OCI-LY7 (cell line): ENCODE results near the gene MAP3K1. TPM values are rescaled to one million over a fixed set of nuclear protein-coding genes. Genes with fewer than 3 reads are reported as not detected.

Source experiments
- BruUV-seq: library from RNA; stranded (reverse); fragments of 400-500 nt; replicated peaks from 2 replicates; lab custom pipeline; 2021; lab: Mats Ljungman, UMichigan
- CTCF ChIA-PET: fragments of 300-600 bp; sonication (Branson Sonifier 250); formaldehyde crosslinking; loops from one replicate; lab custom pipeline; 2022; ENCODE audit warnings: antibody characterized with exemption; ENCODE audit not compliant: unreplicated experiment; lab: Charles Lee
- POLR2A ChIA-PET: fragments of 300-600 bp; sonication (Branson Sonifier 250); formaldehyde crosslinking; loops from one replicate; lab custom pipeline; 2022; ENCODE audit warnings: antibody characterized with exemption; lab: Charles Lee
- DNase-seq: peaks from one replicate; pipeline ENCODE4 v3.0.0-alpha.2; 2015; ENCODE audit warnings: low spot score
- H2AFZ ChIP-seq: fragments of 200-600 bp; sonication (generic), shearing (Covaris generic); 2 replicates; pipeline ENCODE4 v1.6.1; 2014; ENCODE audit warnings: mild to moderate bottlenecking, antibody characterized with exemption, low read length, moderate library complexity
- H3K27ac ChIP-seq: fragments of 200-600 bp; sonication (generic); 2 replicates; pipeline ENCODE4 v1.5.1; 2014; ENCODE audit warnings: mixed run types, low read depth, mild to moderate bottlenecking, moderate library complexity, low read length, inconsistent platforms; ENCODE audit not compliant: poor library complexity, severe bottlenecking
- H3K36me3 ChIP-seq: fragments of 200-600 bp; sonication (generic); 2 replicates; pipeline ENCODE4 v1.6.1; 2014; ENCODE audit warnings: mild to moderate bottlenecking, antibody characterized with exemption, low read length, moderate library complexity, mixed read lengths; ENCODE audit not compliant: insufficient read depth
- H3K4me1 ChIP-seq: fragments of 200-600 bp; sonication (generic); 2 replicates; pipeline ENCODE4 v1.5.1; 2014; ENCODE audit warnings: mild to moderate bottlenecking, low read length; ENCODE audit not compliant: insufficient read depth, poor library complexity, severe bottlenecking
- H3K4me2 ChIP-seq: fragments of 200-600 bp; sonication (generic); 2 replicates; pipeline ENCODE4 v1.6.1; 2014; ENCODE audit warnings: mild to moderate bottlenecking, low read length
- H3K4me3 ChIP-seq: fragments of 200-600 bp; sonication (generic); 2 replicates; pipeline ENCODE4 v1.5.1; 2014; ENCODE audit warnings: mild to moderate bottlenecking, low read depth, low read length; ENCODE audit not compliant: poor library complexity, severe bottlenecking
- H3K79me2 ChIP-seq: fragments of 200-600 bp; sonication (generic); 2 replicates; pipeline ENCODE4 v1.6.1; 2016; ENCODE audit warnings: low read depth, mild to moderate bottlenecking, low read length, moderate library complexity, mixed read lengths; ENCODE audit not compliant: insufficient read depth
- H3K9me2 ChIP-seq: fragments of 200-600 bp; sonication (generic); 2 replicates; pipeline ENCODE4 v1.6.1; 2016; ENCODE audit warnings: mild to moderate bottlenecking, low read length, mixed read lengths; ENCODE audit not compliant: insufficient read depth
- H3K9me3 ChIP-seq: fragments of 200-600 bp; sonication (generic); 2 replicates; pipeline ENCODE4 v1.6.1; 2014; ENCODE audit warnings: mild to moderate bottlenecking, mixed run types, low read length, mixed read lengths
- H4K20me1 ChIP-seq: fragments of 200-600 bp; sonication (generic); 2 replicates; pipeline ENCODE4 v1.6.1; 2014; ENCODE audit warnings: mild to moderate bottlenecking, antibody characterized with exemption, low read length, moderate library complexity, mixed read lengths; ENCODE audit not compliant: insufficient read depth
- CTCF ChIP-seq: fragments of 200-600 bp; sonication (generic); conservative IDR thresholded peaks from 2 replicates; pipeline ENCODE4 v1.5.1; 2014; ENCODE audit warnings: mild to moderate bottlenecking, antibody characterized with exemption, low read length, moderate library complexity, mixed read lengths
- EZH2phosphoT487 ChIP-seq: fragments of 200-600 bp; sonication (generic); IDR thresholded peaks from 2 replicates; pipeline ENCODE4 v1.6.1; 2018; ENCODE audit warnings: low read depth, borderline replicate concordance, mild to moderate bottlenecking, mixed run types, antibody characterized with exemption, low read length, moderate library complexity, mixed read lengths
- intact Hi-C: fragments of 100-400 bp; cut with micrococcal nuclease; formaldehyde crosslinking; loops from one replicate; pipeline ENCODE4 v1.10.0; 2022; ENCODE audit not compliant: unreplicated experiment
- total RNA-seq, 2 experiments: library from RNA; depleted of rRNA in 1 of 2; stranded (reverse); fragments of >200 nt in 1 of 2; shearing (Covaris generic) in 1 of 2; gene quantifications; 2 replicates each; pipeline ENCODE4 v1.2.3, GENCODE V29; 2014 to 2022

MAP3K1 gene
- total RNA-seq, 2 experiments from 2014 or later = 29.4 to 29.9 TPM

DNA sequence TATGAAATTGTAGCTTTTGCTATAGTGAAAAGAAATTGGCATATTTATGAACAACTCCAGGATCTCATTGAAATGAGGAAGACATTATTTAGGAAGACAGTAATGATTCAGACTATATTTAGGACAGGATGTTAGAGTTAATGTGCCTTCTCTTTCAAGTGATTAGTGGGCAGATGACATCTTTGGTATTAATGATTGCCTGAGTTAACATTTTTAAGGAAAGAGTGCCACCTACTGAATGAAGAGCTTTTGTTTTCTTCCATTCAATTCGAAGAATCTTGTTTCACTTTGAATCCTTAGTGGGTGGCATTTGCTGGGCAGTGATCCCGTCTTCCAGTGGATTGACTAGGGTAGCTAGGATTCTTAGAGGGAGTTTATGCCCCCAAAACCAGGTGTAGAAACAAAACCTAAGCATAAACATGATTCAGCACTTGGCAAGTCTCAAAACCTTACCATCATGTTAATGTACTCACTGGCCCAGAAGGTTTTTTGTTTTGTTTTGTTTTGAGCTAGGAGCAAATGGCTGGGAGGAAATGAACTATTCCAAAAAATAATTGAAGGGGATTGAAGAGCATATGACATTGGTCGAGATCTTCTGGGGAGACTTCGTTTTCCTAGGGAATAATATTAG lies 23.2 kb downstream of the MAP3K1 start:
- Histone ChIP-seq H3K79me2 (peaks cover 98% of the 10 kb centered on the region), H3K4me3 (peak overlapping the region; percentile 28)

DNA sequence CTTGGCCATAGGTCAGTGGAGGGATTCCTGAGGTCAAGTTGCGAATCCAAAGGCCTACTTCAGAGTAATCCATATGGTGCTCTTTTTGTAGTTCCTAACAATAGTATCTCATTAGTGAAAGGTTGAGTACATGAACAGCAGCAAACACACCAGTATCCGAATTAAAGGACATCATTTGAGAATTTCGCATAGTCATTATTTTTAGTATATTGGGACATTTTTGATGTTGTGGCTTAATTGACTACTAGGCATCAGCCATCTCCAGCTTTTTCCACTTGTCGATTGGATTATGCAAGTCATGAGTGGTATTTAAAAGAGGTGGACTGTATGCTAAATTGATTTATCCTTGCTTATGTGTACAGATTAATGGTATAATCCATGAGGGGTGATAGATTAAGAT lies 23.7 kb downstream of the MAP3K1 start:
- intact Hi-C loops = loop anchor here (2.0 kb wide), 1 partner anchor 360 kb away; no protein-coding TSS in a partner anchor
- H2AFZ ChIP-seq = no peak overlapping the region
- no peaks in the 10 kb centered on the region for H3K9me2 ChIP-seq
- H3K4me2 ChIP-seq = peak overlapping the region; percentile 64
- no peaks in the 10 kb centered on the region for H3K9me3 ChIP-seq
- CTCF ChIA-PET = interaction anchor here (1.8 to 2.4 kb wide), 3 partner anchors 169 to 568 kb away, joined by 5 to 8 read pairs (median 6); no protein-coding TSS in a partner anchor
- BruUV-seq = no TSS peak
- H3K27ac ChIP-seq = peak overlapping the region; percentile 3
- H4K20me1 ChIP-seq = peaks cover 28% of the 10 kb centered on the region
- H3K4me1 ChIP-seq = peaks cover 42% of the 10 kb centered on the region
- no peak for TF ChIP-seq CTCF
- no peak for TF ChIP-seq EZH2phosphoT487
- H3K36me3 ChIP-seq = peaks cover 11% of the 10 kb centered on the region; the same call in 1 of the 2 replicates
- DNase-seq = no peak
- peaks cover 98% of the 10 kb centered on the region for H3K79me2 ChIP-seq
- no peak overlapping the region for H3K4me3 ChIP-seq
- POLR2A ChIA-PET = interaction anchor here (1.0 to 3.2 kb wide), 6 partner anchors 12 to 569 kb away, joined by 3 to 21 read pairs (median 4); no protein-coding TSS in a partner anchor

More for the DNA sequence above, 23.2 kb downstream of the MAP3K1 start:
- H2AFZ ChIP-seq = no peak overlapping the region
- intact Hi-C loops = loop anchor here (1.0 to 2.0 kb wide), 2 partner anchors 360 to 568 kb away; no protein-coding TSS in a partner anchor
- H3K27ac ChIP-seq = peak overlapping the region; percentile 3
- ChIA-PET CTCF (interaction anchor here (0.8 to 2.4 kb wide), 4 partner anchors 168 to 568 kb away, joined by 3 to 8 read pairs (median 6); no protein-coding TSS in a partner anchor), POLR2A (interaction anchor here (0.7 to 3.2 kb wide), 13 partner anchors 11 to 568 kb away, joined by 3 to 21 read pairs (median 4); no protein-coding TSS in a partner anchor)
- H3K9me3 ChIP-seq = no peaks in the 10 kb centered on the region
- peak; percentile 70 for DNase-seq
- peak overlapping the region; percentile 64 for H3K4me2 ChIP-seq
- BruUV-seq = no TSS peak
- H3K4me1 ChIP-seq = peaks cover 42% of the 10 kb centered on the region
- H3K9me2 ChIP-seq = no peaks in the 10 kb centered on the region
- H3K36me3 ChIP-seq = peaks cover 11% of the 10 kb centered on the region; the same call in 1 of the 2 replicates
- H4K20me1 ChIP-seq = peaks cover 33% of the 10 kb centered on the region
- TF ChIP-seq EZH2phosphoT487 = no peak
- peak; percentile 87 for TF ChIP-seq CTCF
